Ramos (cell line): ENCODE measurements around the gene JOSD2.

Experiments used
- in situ Hi-C: fragments of 300-500 bp; cut with MboI; formaldehyde crosslinking; loops from one replicate; pipeline ENCODE4 v1.14.3; 2022; ENCODE audit warnings: low sequenced_read_pairs; ENCODE audit not compliant: unreplicated experiment

The JOSD2 gene

GRCh38 chr19:50511069-50511822 is at the start of gene JOSD2:
Gene JOSD2, minus strand, starts transcription at chr19:50511191. Its CDS starts 760 bp downstream, at chr19:50510431.
- in situ Hi-C loops, result no loop called here

DNA sequence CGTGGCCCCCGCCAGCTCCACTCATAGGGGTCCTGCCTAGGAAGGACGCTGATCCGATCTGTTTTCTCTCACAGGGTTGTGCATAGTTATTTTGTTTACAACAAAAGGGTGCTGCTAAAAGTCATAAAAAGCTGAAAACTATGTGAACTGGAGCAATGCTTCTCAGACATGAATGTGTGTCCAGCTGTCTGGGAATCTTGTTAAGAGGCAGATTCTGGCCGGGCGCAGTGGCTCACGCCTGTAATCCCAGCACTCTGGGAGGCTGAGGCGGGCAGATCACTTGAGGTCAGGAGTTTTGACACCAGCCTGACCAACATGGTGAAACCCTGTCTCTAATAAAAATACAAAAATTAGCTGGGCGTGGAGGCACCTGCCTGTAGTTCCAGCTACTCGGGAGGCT is 48.6 kb upstream of the JOSD2 start:
- in situ Hi-C loops, result no loop called here

GRCh38 chr19:50558449-50558848 is 47.5 kb upstream of the JOSD2 start:
- in situ Hi-C loops, result no loop called here

- in situ Hi-C loops, result no loop called here
Observed at GRCh38 chr19:50558039-50558438, 47.0 kb upstream of the JOSD2 start.

- in situ Hi-C loops, result no loop called here
Observed at GRCh38 chr19:50557009-50557613, 46.1 kb upstream of the JOSD2 start.

GRCh38 chr19:50556282-50557008 is 45.5 kb upstream of the JOSD2 start:
- in situ Hi-C loops, result no loop called here

DNA sequence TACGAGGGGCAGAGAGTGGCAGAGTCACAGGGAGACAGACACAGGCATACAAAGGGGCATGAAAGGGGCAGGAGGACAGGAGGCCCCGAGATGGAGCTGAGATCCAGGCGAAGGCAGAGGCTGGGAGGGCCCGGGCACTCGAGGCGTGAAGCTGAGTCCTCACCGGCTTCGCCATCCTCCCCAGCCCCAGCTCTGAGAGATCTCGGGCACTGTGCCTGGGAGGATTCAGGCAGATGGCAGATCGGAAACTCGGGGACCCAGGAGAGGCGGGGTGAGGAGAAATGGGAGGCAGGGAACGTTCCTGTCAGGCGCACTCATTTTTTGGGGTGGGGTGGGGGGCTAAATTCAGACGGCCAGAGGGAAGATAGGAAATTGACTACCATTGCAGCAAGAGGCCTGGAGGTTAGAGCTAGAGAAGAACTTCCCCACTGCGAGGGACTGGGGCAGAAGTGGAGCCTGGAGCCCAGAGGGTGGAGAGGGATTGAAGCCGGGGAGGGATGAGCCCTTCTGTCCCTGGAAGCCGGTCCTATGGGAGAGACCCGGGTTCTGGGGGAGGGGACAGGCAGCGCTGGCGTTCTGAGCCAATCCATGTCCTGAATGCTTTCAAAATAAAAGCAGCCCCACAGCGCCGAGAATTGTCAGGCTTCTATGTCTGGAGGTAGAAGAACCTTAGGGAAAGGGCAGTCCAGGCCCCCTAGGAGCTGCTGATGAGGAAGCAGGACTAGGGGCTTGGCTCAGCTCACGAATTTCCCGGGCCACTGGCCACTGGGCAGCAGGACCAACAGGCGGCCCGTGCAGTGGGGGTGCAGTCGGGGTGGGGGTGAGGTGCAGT is 44.7 kb upstream of the JOSD2 start:
- in situ Hi-C loops, result no loop called here

- in situ Hi-C loops, result no loop called here
Observed at GRCh38 chr19:50555033-50555432, 44.0 kb upstream of the JOSD2 start.

- in situ Hi-C loops, result no loop called here
Observed at GRCh38 chr19:50554212-50554611, 43.2 kb upstream of the JOSD2 start.

DNA sequence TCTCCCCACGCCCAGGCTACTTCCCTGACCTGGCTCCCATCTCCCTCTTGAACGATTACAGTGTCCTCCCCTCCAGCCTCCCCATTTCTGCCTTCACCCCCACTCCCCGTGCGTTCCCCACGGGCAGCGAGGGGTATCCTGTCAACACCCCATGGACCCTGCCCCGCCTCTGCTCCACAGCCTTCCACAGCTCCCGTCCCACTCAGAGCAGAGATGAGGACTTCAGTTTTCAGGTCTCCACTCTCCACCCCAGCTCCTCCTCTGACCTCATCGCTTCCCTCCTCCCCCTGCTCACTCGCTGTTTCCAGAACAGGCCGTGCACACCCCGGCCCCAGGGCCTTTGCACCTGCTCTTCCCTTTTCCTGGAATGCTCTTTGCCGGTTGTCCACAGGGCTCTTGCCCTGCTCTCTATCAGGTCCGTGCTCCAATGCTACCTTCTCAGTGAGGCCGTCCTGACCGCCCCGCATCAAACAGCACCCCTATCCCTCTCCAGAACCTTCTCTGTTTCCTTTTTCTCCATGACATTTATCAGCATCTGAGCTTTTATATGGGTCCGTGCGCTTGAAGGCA is 42.2 kb upstream of the JOSD2 start:
- in situ Hi-C loops, result no loop called here

DNA sequence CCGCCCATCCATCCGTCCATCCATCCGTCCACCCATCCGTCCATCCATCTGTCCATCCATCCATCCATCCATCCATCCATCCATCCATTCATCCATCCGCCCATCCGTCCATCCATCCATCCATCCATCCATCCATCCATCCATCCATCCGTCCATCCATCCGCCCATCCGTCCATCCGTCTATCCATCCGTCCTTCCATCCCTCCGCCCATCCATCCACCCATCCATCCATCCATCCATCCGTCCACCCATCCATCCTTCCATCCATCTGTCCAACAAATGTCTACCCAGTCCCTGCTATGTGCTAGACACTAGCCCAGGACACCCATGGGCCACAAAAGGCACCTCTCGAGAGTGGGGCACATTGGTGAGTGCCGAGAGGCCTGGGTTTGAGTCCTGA is 41.5 kb upstream of the JOSD2 start:
- in situ Hi-C loops, result no loop called here

DNA sequence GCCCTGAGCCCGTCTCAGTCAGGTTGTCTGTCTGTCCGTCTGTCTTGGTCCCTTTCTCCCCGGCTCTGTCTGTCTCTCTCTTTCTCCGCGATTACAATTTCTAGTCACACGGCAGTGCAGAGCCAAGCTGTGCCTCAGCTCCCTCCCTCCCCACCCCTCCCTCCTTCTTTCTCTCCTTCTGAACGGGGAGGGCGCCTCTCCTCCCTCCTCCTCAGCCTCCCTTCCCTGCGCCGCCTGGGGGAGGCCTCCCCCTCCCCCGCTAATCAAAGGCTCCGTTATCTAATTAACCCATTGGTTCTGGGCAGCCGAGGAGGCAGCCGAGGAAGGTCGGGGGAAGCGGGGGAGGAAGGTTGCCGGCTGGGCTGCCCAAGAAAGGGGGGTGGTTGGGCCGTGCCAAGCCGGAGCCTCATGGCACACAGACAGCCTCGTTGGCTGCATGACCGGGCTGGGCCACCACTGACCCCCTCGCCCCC is 40.8 kb upstream of the JOSD2 start:
- in situ Hi-C loops, result no loop called here

DNA sequence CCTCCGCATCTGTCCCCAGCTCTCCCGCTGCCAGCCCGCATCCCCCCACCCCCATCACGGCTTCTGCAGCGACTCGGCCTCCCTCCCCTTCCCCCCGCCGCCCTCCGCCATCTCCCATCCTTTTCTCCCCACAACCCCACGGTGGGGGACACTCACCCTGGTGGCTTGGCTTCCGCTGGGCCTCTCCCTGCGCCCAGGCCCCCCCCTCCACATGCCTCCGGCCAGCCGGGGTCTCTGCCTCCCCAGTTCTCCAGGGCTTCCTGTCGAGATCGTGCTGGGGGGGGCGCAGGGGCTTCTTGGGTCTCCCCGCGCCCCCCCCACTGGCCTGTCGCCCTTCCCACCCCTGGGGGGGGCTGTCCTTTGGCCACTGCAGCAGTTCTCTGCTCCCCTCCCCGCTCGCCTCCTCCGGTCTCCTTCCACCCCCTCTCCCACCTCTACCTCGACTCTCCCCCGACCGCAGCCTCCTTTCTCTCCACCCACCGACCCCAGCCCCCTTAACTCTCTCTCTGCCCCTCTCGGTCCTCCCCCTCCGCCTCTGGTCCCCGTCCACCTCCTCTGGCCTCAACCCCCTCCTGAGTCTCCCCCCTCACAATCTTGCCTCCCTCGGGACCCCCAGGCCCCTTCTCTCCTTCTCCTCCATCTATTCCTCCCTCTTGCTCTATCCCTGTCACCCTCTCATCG is 40.2 kb upstream of the JOSD2 start:
- in situ Hi-C loops, result no loop called here

DNA sequence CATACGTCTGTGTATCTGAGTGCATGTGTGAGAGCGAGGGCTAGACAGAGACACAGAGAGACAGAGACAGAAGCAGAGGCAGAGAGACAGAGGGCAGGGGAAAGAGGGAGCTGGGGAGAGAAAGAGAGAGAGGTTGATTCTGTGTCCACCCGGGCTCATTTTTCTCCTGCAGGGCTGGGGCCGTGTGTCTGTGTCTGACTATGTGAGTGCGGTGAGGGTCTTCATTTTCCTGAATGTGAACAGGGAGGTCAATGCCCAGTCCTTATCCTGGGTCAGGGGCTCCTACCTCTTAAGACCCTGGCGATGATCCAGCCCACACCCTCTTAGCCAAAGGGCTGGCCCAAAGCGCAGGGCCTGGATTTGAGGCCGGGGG is 39.6 kb upstream of the JOSD2 start:
- in situ Hi-C loops, result no loop called here

- in situ Hi-C loops, result no loop called here
Observed at GRCh38 chr19:50549927-50550593, 39.1 kb upstream of the JOSD2 start.

GRCh38 chr19:50549059-50549926 is 38.3 kb upstream of the JOSD2 start:
- in situ Hi-C loops, result no loop called here

- in situ Hi-C loops, result no loop called here
Observed at GRCh38 chr19:50548191-50549058, 37.4 kb upstream of the JOSD2 start.
